HepG2 (cell line): ENCODE data around the gene GRIK1. TPM values are rescaled to one million over a fixed set of nuclear protein-coding genes. Genes with fewer than 3 reads are reported as not detected.

Experiments
- ATAC-seq: fragments of 200-7000 bp; cut with Tn5 transposase; 3 replicates; pipeline ENCODE4 v1.9.1; 2020; ENCODE audit warnings: mild to moderate bottlenecking, moderate library complexity
- BruUV-seq: library from RNA; stranded (reverse); fragments of 400-500 nt; replicated peaks from 2 replicates; lab custom pipeline; 2021; lab: Mats Ljungman, UMichigan
- CTCF ChIA-PET: fragments of 300-600 bp; formaldehyde crosslinking; extraction: SDS; loops from one replicate; lab custom pipeline; 2021; ENCODE audit warnings: low total read pairs, inconsistent platforms, low intra/inter-chr PET ratio; lab: Yijun Ruan, JAX
- POLR2A ChIA-PET: fragments of 350-600 bp; sonication (Branson Sonifier 250); formaldehyde crosslinking; loops from one replicate; lab custom pipeline; 2020; ENCODE audit warnings: antibody characterized with exemption, inconsistent platforms; lab: Yijun Ruan, JAX
- DNase-seq: peaks from one replicate; pipeline ENCODE4 v3.0.0-alpha.2; 2015; ENCODE audit warnings: low spot score
- FAIRE-seq: peaks from 3 replicates; lab custom pipeline; 2011; peaks lifted over from hg19 to GRCh38; lab: Jason Lieb, UNC
- H2AFZ ChIP-seq: one replicate; pipeline ENCODE4 v1.6.1; 2011; ENCODE audit warnings: low read length, inconsistent platforms
- H3K27ac ChIP-seq: fragments of 300-600 bp; 3 replicates; pipeline ENCODE4 v1.8.0; 2011; ENCODE audit warnings: mixed run types, mild to moderate bottlenecking, mixed read lengths, low read length, inconsistent platforms; ENCODE audit not compliant: insufficient read depth; ENCODE audit errors: extremely low read length
- H3K27me3 ChIP-seq, 2 experiments: fragments of 200-600 bp in 1 of 2; 2 replicates in 1 of 2; 3 replicates in 1 of 2; pipeline versions ENCODE4 v1.6.0 to v1.8.0; 2011; ENCODE audit warnings: low read length in 2 of 2, mild to moderate bottlenecking in 2 of 2, moderate library complexity in 2 of 2, inconsistent platforms in 1 of 2; ENCODE audit not compliant: insufficient read depth in 2 of 2, control insufficient read depth in 1 of 2
- H3K36me3 ChIP-seq, 2 experiments: fragments of 200-600 bp in 1 of 2; replicated peaks in 1 of 2; 2 replicates in 1 of 2; 3 replicates in 1 of 2; pipeline versions ENCODE4 v1.5.1 to v1.8.0; 2011; ENCODE audit warnings: low read length in 2 of 2, inconsistent platforms in 1 of 2; ENCODE audit not compliant: insufficient read depth in 2 of 2, control insufficient read depth in 1 of 2
- H3K4me1 ChIP-seq: 2 replicates; pipeline ENCODE4 v1.5.1; 2012; ENCODE audit warnings: low read length, inconsistent platforms; ENCODE audit not compliant: insufficient read depth
- H3K4me2 ChIP-seq: 2 replicates; pipeline ENCODE4 v1.6.0; 2011; ENCODE audit warnings: low read depth, low read length, inconsistent platforms
- H3K4me3 ChIP-seq, 3 experiments: fragments of 200-600 bp in 1 of 3; sonication (generic), shearing (Covaris generic) in 1 of 3; replicated peaks in 1 of 3; 2 replicates each; pipeline ENCODE4 v1.5.1; 2011 to 2016; ENCODE audit warnings: low read length in 3 of 3, inconsistent platforms in 2 of 3, low read depth in 2 of 3, mild to moderate bottlenecking in 2 of 3, control low read depth in 1 of 3, mixed read lengths in 1 of 3; ENCODE audit not compliant: insufficient read depth in 1 of 3
- H3K79me2 ChIP-seq: one replicate; pipeline ENCODE4 v1.6.1; 2011; ENCODE audit warnings: low read length, inconsistent platforms; ENCODE audit not compliant: insufficient read depth
- H3K9ac ChIP-seq: 2 replicates; pipeline ENCODE4 v1.6.0; 2011; ENCODE audit warnings: mild to moderate bottlenecking, low read depth, low read length, inconsistent platforms; ENCODE audit not compliant: insufficient read depth
- H3K9me3 ChIP-seq: 2 replicates; pipeline ENCODE4 v1.5.1; 2012; ENCODE audit warnings: mild to moderate bottlenecking, low read length
- H4K20me1 ChIP-seq: 2 replicates; pipeline ENCODE4 v1.6.0; 2011; ENCODE audit warnings: inconsistent platforms, mild to moderate bottlenecking, low read length, moderate library complexity; ENCODE audit not compliant: insufficient read depth
- EED ChIP-seq: sonication (generic); formaldehyde crosslinking; IDR thresholded peaks from 2 replicates; pipeline ENCODE4 v1.5.0; 2020; ENCODE audit warnings: mild to moderate bottlenecking, missing genetic modification reagents
- FOXC1 ChIP-seq: sonication (generic); formaldehyde crosslinking; IDR thresholded peaks from 2 replicates; pipeline ENCODE4 v1.8.0; 2022; ENCODE audit warnings: mild to moderate bottlenecking, missing genetic modification reagents, borderline replicate concordance
- ZNF367 ChIP-seq: sonication (generic); formaldehyde crosslinking; IDR thresholded peaks from 2 replicates; pipeline ENCODE4 v1.4.0; 2020; ENCODE audit warnings: missing genetic modification reagents, borderline replicate concordance
- ZNF460 ChIP-seq: sonication (generic); formaldehyde crosslinking; IDR thresholded peaks from 2 replicates; pipeline ENCODE4 v1.5.1; 2020; ENCODE audit warnings: missing genetic modification reagents, mild to moderate bottlenecking, borderline replicate concordance
- ZNF598 ChIP-seq: sonication (generic); formaldehyde crosslinking; IDR thresholded peaks from 2 replicates; pipeline ENCODE4 v1.5.1; 2020; ENCODE audit warnings: mild to moderate bottlenecking, missing genetic modification reagents, borderline replicate concordance
- WGBS: methylation state at CpG from one replicate; pipeline ENCODE4 v1.1.6; 2017; ENCODE audit warnings: low lambda C conversion rate; 5-methylcytosine and 5-hydroxymethylcytosine counted together
- in situ Hi-C: cut with HindIII; loops from 2 replicates; pipeline ENCODE4 v1.10.0; 2017; ENCODE audit warnings: low pct_unique_long_range_greater_than_20kb; ENCODE audit not compliant: extremely low pct_ligation_motif_present
- intact Hi-C: fragments of 100-400 bp; cut with micrococcal nuclease; formaldehyde crosslinking; loops from one replicate; pipeline ENCODE4 v1.10.0; 2022; ENCODE audit not compliant: unreplicated experiment
- polyA plus RNA-seq, 8 experiments: library from polyadenylated mRNA; depleted of rRNA in 3 of 8; stranded (reverse) in 7 of 8; unstranded in 1 of 8; fragments of >200 nt; fragmentation: Illumina TruSeq in 4 of 8; extraction: Trizol in 4 of 8; gene quantifications; 2 replicates each; pipeline versions ENCODE4 v1.2.1 to v1.2.3, GENCODE V29; 2011 to 2016; ENCODE audit warnings: low read depth in 4 of 8, missing spikeins in 1 of 8, mixed read lengths in 1 of 8; ENCODE audit not compliant: insufficient read depth in 1 of 8
- total RNA-seq, 5 experiments: library from RNA; depleted of rRNA; stranded (reverse); fragments of >200 nt; fragmentation: Illumina TruSeq; extraction: Trizol; gene quantifications; 2 replicates each; pipeline ENCODE4 v1.2.3, GENCODE V29; 2016; ENCODE audit warnings: low read depth in 1 of 5
- TF ChIP-seq, protein P1 (sequence below): sonication (generic); formaldehyde crosslinking; IDR thresholded peaks from 2 replicates; pipeline ENCODE4 v1.5.0; 2020; ENCODE audit warnings: missing genetic modification reagents, mild to moderate bottlenecking, borderline replicate concordance
- TF ChIP-seq, protein P2 (sequence below): sonication (generic); formaldehyde crosslinking; IDR thresholded peaks from 2 replicates; pipeline ENCODE4 v1.4.0; 2020; ENCODE audit warnings: missing genetic modification reagents
- TF ChIP-seq, protein P3 (sequence below): sonication (generic); formaldehyde crosslinking; IDR thresholded peaks from 2 replicates; pipeline ENCODE4 v1.4.0; 2020; ENCODE audit warnings: low read depth, mild to moderate bottlenecking, missing genetic modification reagents

GRIK1 gene
- total and polyA plus RNA-seq, 2 of the 13 experiments (the other 11 are each of a cell fraction or from before 2014, with no cell fraction given) = not detected

DNA sequence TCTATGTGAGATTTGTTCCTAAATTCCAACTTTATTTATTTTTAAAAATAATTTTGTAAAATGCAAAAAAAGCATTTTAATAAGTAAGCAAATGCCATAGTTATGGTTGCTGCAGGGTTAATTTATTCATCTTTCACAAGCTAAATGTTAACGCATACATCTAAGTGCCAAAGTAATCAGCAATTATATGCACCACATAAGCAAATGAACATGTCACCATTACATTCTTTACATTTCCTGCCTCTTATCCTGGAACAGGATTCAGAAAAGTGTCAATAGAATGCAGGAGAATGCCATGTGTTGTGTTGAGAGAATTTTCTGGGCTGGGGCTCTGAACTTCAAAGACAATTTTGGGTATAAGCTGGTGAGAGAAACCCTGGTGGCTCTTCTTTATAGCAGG, 136.6 kb downstream of the GRIK1 start:
- no peaks in the 10 kb centered on the region for H3K36me3 ChIP-seq

More for the DNA sequence above, 136.6 kb downstream of the GRIK1 start:
- H3K9ac ChIP-seq = no peak overlapping the region
- H3K27me3 ChIP-seq = no peaks in the 10 kb centered on the region
- CTCF ChIA-PET = no interaction called here
- no peak for TF ChIP-seq ZNF598 (CRISPR knock-in tag)
- TF ChIP-seq, protein P1, sequence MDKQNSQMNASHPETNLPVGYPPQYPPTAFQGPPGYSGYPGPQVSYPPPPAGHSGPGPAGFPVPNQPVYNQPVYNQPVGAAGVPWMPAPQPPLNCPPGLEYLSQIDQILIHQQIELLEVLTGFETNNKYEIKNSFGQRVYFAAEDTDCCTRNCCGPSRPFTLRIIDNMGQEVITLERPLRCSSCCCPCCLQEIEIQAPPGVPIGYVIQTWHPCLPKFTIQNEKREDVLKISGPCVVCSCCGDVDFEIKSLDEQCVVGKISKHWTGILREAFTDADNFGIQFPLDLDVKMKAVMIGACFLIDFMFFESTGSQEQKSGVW (CRISPR knock-in tag) = no peak
- TF ChIP-seq, protein P2, sequence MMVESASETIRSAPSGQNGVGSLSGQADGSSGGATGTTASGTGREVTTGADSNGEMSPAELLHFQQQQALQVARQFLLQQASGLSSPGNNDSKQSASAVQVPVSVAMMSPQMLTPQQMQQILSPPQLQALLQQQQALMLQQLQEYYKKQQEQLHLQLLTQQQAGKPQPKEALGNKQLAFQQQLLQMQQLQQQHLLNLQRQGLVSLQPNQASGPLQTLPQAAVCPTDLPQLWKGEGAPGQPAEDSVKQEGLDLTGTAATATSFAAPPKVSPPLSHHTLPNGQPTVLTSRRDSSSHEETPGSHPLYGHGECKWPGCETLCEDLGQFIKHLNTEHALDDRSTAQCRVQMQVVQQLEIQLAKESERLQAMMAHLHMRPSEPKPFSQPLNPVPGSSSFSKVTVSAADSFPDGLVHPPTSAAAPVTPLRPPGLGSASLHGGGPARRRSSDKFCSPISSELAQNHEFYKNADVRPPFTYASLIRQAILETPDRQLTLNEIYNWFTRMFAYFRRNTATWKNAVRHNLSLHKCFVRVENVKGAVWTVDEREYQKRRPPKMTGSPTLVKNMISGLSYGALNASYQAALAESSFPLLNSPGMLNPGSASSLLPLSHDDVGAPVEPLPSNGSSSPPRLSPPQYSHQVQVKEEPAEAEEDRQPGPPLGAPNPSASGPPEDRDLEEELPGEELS (CRISPR knock-in tag) = no peak
- no peak for TF ChIP-seq FOXC1
- TF ChIP-seq ZNF367 (CRISPR knock-in tag) = no peak
- TF ChIP-seq, protein P3, sequence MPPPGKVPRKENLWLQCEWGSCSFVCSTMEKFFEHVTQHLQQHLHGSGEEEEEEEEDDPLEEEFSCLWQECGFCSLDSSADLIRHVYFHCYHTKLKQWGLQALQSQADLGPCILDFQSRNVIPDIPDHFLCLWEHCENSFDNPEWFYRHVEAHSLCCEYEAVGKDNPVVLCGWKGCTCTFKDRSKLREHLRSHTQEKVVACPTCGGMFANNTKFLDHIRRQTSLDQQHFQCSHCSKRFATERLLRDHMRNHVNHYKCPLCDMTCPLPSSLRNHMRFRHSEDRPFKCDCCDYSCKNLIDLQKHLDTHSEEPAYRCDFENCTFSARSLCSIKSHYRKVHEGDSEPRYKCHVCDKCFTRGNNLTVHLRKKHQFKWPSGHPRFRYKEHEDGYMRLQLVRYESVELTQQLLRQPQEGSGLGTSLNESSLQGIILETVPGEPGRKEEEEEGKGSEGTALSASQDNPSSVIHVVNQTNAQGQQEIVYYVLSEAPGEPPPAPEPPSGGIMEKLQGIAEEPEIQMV (CRISPR knock-in tag) = no peak
- no peak for TF ChIP-seq EED (CRISPR knock-in tag)
- no peak for TF ChIP-seq ZNF460 (CRISPR knock-in tag)
- FAIRE-seq (no peak), ATAC-seq (no peak), DNase-seq (no peak)
- no TSS peak for BruUV-seq
- no peaks in the 10 kb centered on the region for H3K9me3 ChIP-seq
- WGBS = 100% methylated on average over 1 of the region's 1 CpG
- no peak overlapping the region for H3K4me2 ChIP-seq
- H3K4me3 ChIP-seq = no peak overlapping the region
- POLR2A ChIA-PET = no interaction called here
- H3K27ac ChIP-seq = no peak overlapping the region
- H3K79me2 ChIP-seq = no peaks in the 10 kb centered on the region
- intact Hi-C loops = no loop called here
- H4K20me1 ChIP-seq = no peaks in the 10 kb centered on the region
- in situ Hi-C loops = no loop called here
- H2AFZ ChIP-seq = no peak overlapping the region
- no peaks in the 10 kb centered on the region for H3K4me1 ChIP-seq
